ENCODE measurements around the gene ZNF726.

GRCh38 chr19:23983406-23983805 lies 68.7 kb downstream of the ZNF726 start:
- TF ChIP-seq POLR2AphosphoS5 (IDR thresholded peaks at IDR 0.05; ENCODE audit: borderline replicate concordance, low read depth, low read length): no peak
- no peak for TF ChIP-seq EZH2 (IDR thresholded peaks at IDR 0.05)

Data from SK-N-MC (cell line).